SK-N-SH (cell line): ENCODE results near the gene DCAF17. TPM values are rescaled to one million over a fixed set of nuclear protein-coding genes. Genes with fewer than 3 reads are reported as not detected.

Source experiments
- CTCF ChIA-PET: fragments of 300-600, 350-600 bp; formaldehyde crosslinking; extraction: SDS; loops from one replicate; lab custom pipeline; 2021; lab: Yijun Ruan, JAX
- POLR2A ChIA-PET: fragments of 350-600 bp; sonication (Branson Sonifier 250); formaldehyde crosslinking; extraction: SDS; loops from one replicate; lab custom pipeline; 2020; ENCODE audit warnings: antibody characterized with exemption, inconsistent platforms; lab: Yijun Ruan, JAX
- DNase-seq: peaks from one replicate; pipeline ENCODE4 v3.0.0; 2012
- H2AFZ ChIP-seq: fragments of 200-600 bp; sonication (generic); 2 replicates; pipeline ENCODE4 v1.8.1; 2016; ENCODE audit warnings: antibody characterized with exemption, mild to moderate bottlenecking, low read depth
- H3F3A ChIP-seq: fragments of 200-600 bp; sonication (generic); replicated peaks from 2 replicates; pipeline ENCODE3; 2016; ENCODE audit warnings: antibody characterized with exemption, mild to moderate bottlenecking; ENCODE audit not compliant: insufficient read depth
- H3K27ac ChIP-seq, 2 experiments: fragments of 200-500 bp in 1 of 2; fragments of 200-600 bp in 1 of 2; sonication (Bioruptor generic) in 1 of 2; sonication (generic), shearing (Covaris generic) in 1 of 2; 2 replicates each; pipeline versions ENCODE4 v1.5.1 to v1.6.1; 2014 to 2016; ENCODE audit warnings: low read depth in 2 of 2, inconsistent platforms in 1 of 2, low read length in 1 of 2, mild to moderate bottlenecking in 1 of 2, mixed read lengths in 1 of 2
- H3K27me3 ChIP-seq: fragments of 200-600 bp; sonication (generic), shearing (Covaris generic); 2 replicates; pipeline ENCODE4 v1.6.1; 2016; ENCODE audit warnings: mixed run types; ENCODE audit not compliant: insufficient read depth
- H3K36me3 ChIP-seq, 2 experiments: fragments of 200-500 bp in 1 of 2; fragments of 200-600 bp in 1 of 2; sonication (Bioruptor generic) in 1 of 2; sonication (generic) in 1 of 2; replicated peaks in 1 of 2; 2 replicates each; pipeline versions ENCODE3 to v1.5.1; 2014 to 2016; ENCODE audit warnings: low read length in 1 of 2, mild to moderate bottlenecking in 1 of 2; ENCODE audit not compliant: insufficient read depth in 2 of 2, control insufficient read depth in 1 of 2
- H3K4me1 ChIP-seq, 2 experiments: fragments of 200-500 bp in 1 of 2; fragments of 200-600 bp in 1 of 2; sonication (Bioruptor generic) in 1 of 2; sonication (generic), shearing (Covaris generic) in 1 of 2; 2 replicates each; pipeline versions ENCODE4 v1.5.1 to v1.6.1; 2014 to 2016; ENCODE audit warnings: low read depth in 1 of 2, low read length in 1 of 2, mixed run types in 1 of 2; ENCODE audit not compliant: insufficient read depth in 2 of 2, control insufficient read depth in 1 of 2
- H3K4me2 ChIP-seq: fragments of 200-600 bp; sonication (generic), shearing (Covaris generic); 2 replicates; pipeline ENCODE4 v1.6.1; 2017; ENCODE audit warnings: mixed run types
- H3K4me3 ChIP-seq, 2 experiments: fragments of 200-500 bp in 1 of 2; fragments of 200-600 bp in 1 of 2; sonication (Bioruptor generic) in 1 of 2; sonication (generic), shearing (Covaris generic) in 1 of 2; 2 replicates each; pipeline versions ENCODE4 v1.5.1 to v1.8.1; 2014 to 2016; ENCODE audit warnings: low read depth in 2 of 2, inconsistent platforms in 1 of 2, low read length in 1 of 2, mild to moderate bottlenecking in 1 of 2, mixed read lengths in 1 of 2, moderate library complexity in 1 of 2
- H3K79me2 ChIP-seq: fragments of 200-600 bp; sonication (generic); 2 replicates; pipeline ENCODE4 v1.8.1; 2017; ENCODE audit warnings: mild to moderate bottlenecking; ENCODE audit not compliant: insufficient read depth
- H3K9ac ChIP-seq: fragments of 200-600 bp; sonication (generic); 2 replicates; pipeline ENCODE4 v1.6.1; 2017; ENCODE audit warnings: mixed run types
- H3K9me2 ChIP-seq: fragments of 200-600 bp; sonication (generic); 2 replicates; pipeline ENCODE4 v1.6.1; 2017; ENCODE audit warnings: mixed run types
- H3K9me3 ChIP-seq: fragments of 200-600 bp; sonication (generic); 2 replicates; pipeline ENCODE4 v1.6.1; 2017; ENCODE audit warnings: mixed run types, mild to moderate bottlenecking, moderate library complexity
- H4K20me1 ChIP-seq: fragments of 200-600 bp; sonication (generic); 2 replicates; pipeline ENCODE4 v1.6.1; 2017; ENCODE audit warnings: mild to moderate bottlenecking, mixed run types; ENCODE audit not compliant: insufficient read depth
- CHD2 ChIP-seq: fragments of 150-350 bp; IDR thresholded peaks from 2 replicates; pipeline ENCODE4 v1.6.1; 2018; ENCODE audit warnings: low read length; ENCODE audit not compliant: partially characterized antibody
- ELF1 ChIP-seq: IDR thresholded peaks from 2 replicates; pipeline ENCODE4 v1.4.0; 2012
- FOXM1 ChIP-seq: IDR thresholded peaks from 2 replicates; pipeline ENCODE4 v1.4.0; 2012; ENCODE audit warnings: low read depth, mild to moderate bottlenecking
- IRF3 ChIP-seq: fragments of 150-350 bp; IDR thresholded peaks from 2 replicates; pipeline ENCODE4 v1.6.1; 2016; ENCODE audit warnings: mild to moderate bottlenecking, low read depth, low read length
- MXI1 ChIP-seq: IDR thresholded peaks from 2 replicates; pipeline ENCODE4 v1.6.1; 2012; ENCODE audit warnings: mild to moderate bottlenecking, low read depth, low read length, improper control_type of control experiment
- RCOR1 ChIP-seq: fragments of 150-350 bp; IDR thresholded peaks from 2 replicates; pipeline ENCODE4 v1.6.1; 2017; ENCODE audit warnings: antibody characterized with exemption, low read length
- SMC3 ChIP-seq: IDR thresholded peaks from 2 replicates; pipeline ENCODE4 v1.6.1; 2012; ENCODE audit warnings: low read depth, low read length, improper control_type of control experiment
- TCF12 ChIP-seq: IDR thresholded peaks from 2 replicates; pipeline ENCODE4 v1.4.0; 2012
- TEAD4 ChIP-seq: IDR thresholded peaks from 2 replicates; pipeline ENCODE4 v1.4.0; 2012; ENCODE audit warnings: mild to moderate bottlenecking, borderline replicate concordance; ENCODE audit not compliant: insufficient read depth
- ZBTB33 ChIP-seq: IDR thresholded peaks from 2 replicates; pipeline ENCODE4 v1.4.0; 2012; ENCODE audit warnings: low read depth, borderline replicate concordance
- WGBS: methylation state at CpG from one replicate; pipeline ENCODE4 v1.1.6; 2017; ENCODE audit warnings: low lambda C conversion rate; 5-methylcytosine and 5-hydroxymethylcytosine counted together
- polyA plus RNA-seq, 3 experiments: library from polyadenylated mRNA; depleted of rRNA; stranded (reverse); fragments of >200 nt; gene quantifications; 2 replicates each; pipeline ENCODE4 v1.2.3, GENCODE V29; 2012
- TF ChIP-seq, protein P1 (sequence below): IDR thresholded peaks from 2 replicates; pipeline ENCODE4 v1.4.0; 2012; ENCODE audit warnings: low read depth, borderline replicate concordance

The DCAF17 gene
- polyA plus RNA-seq, 1 of the 3 experiments (the other 2 are of a cell fraction), result 4.9 TPM

GRCh38 chr2:171512683-171513195 is 78.7 kb downstream of the DCAF17 start (continued):
- TF ChIP-seq, protein P1, sequence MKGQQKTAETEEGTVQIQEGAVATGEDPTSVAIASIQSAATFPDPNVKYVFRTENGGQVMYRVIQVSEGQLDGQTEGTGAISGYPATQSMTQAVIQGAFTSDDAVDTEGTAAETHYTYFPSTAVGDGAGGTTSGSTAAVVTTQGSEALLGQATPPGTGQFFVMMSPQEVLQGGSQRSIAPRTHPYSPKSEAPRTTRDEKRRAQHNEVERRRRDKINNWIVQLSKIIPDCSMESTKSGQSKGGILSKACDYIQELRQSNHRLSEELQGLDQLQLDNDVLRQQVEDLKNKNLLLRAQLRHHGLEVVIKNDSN, result no peak
- TF ChIP-seq CHD2, result no peak

DNA sequence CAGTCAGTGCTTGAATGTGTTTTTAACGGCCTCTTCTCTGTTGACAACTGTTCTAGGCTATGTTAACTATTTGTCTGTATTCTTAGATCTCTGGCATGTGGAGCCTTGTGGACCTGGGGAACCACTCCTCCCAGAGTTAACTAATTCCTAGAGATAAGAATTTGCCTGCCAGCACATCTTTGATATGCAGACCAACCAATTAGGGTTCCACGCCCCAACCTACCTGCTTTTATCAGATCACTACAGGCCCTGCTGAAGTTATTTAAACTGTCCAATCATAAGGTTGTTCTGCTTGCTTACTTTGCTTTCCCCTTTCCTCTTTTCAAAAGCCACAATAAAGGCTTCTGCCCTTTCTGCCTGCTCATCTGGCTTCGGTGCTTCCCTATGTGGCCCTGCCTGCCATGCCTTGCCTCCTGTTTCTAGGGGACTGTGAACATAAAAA is 79.7 kb downstream of the DCAF17 start:
- H2AFZ ChIP-seq, result no peak overlapping the region
- no peak overlapping the region for H3K9ac ChIP-seq
- no peaks in the 10 kb centered on the region for H3K79me2 ChIP-seq
- H3K27ac ChIP-seq, result no peak overlapping the region
- H3F3A ChIP-seq, result no peaks in the 10 kb centered on the region
- H4K20me1 ChIP-seq, result no peaks in the 10 kb centered on the region
- no peak for TF ChIP-seq ELF1
- no peak for TF ChIP-seq RCOR1
- TF ChIP-seq IRF3, result no peak
- TF ChIP-seq TCF12, result no peak
- H3K9me2 ChIP-seq, result no peaks in the 10 kb centered on the region
- H3K27me3 ChIP-seq, result no peaks in the 10 kb centered on the region
- CTCF ChIA-PET, result no interaction called here
- no peak overlapping the region for H3K4me3 ChIP-seq
- H3K36me3 ChIP-seq, result no peaks in the 10 kb centered on the region
- no peaks in the 10 kb centered on the region for H3K9me3 ChIP-seq
- H3K4me1 ChIP-seq, result no peaks in the 10 kb centered on the region
- H3K4me2 ChIP-seq, result no peak overlapping the region
- POLR2A ChIA-PET, result no interaction called here
- WGBS, result 90% methylated on average over 3 of the region's 3 CpGs
- no peak for DNase-seq

DNA sequence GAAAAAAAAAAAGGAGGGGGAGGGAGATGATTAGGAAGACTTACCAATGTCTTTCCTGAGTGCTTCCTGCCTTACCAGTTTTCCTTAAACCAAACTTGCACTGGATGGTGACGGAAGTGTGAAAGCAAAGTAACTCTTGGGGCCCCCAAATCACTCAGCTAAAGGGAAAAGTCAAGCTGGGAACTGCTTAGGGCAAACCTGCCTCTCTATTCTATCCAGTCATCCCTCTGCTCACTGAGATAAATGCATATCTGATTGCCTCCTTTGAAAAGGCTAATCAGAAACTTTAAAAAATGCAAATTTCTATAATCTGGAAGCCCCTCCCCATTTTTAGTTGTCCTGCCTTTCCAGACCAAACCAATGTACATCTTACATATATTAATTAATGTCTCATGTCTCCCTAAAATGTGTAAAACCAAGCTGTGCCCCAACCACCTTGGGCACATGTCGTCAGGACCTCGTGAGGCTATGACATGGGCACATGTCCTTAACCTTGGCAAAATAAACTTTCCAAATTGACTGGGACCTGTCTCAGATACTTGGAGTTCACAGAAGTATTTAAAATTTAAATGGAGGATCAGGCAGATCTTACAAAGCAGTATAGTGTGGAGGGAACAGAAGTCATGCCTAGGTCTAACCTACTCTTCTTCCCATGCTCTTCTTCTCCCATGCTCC is 81.0 kb downstream of the DCAF17 start:
- no peaks in the 10 kb centered on the region for H3K36me3 ChIP-seq
- TF ChIP-seq ZBTB33 (no peak), MXI1 (no peak), RCOR1 (no peak), CHD2 (no peak), FOXM1 (no peak), SMC3 (no peak), TEAD4 (no peak)
- no peaks in the 10 kb centered on the region for H3K27me3 ChIP-seq
- no peak overlapping the region for H3K4me2 ChIP-seq
- no peaks in the 10 kb centered on the region for H3K4me1 ChIP-seq
- no peaks in the 10 kb centered on the region for H3K79me2 ChIP-seq
- ChIA-PET CTCF (no interaction called here), POLR2A (no interaction called here)
- no peaks in the 10 kb centered on the region for H3K9me2 ChIP-seq
- H4K20me1 ChIP-seq, result no peaks in the 10 kb centered on the region
- no peak overlapping the region for H2AFZ ChIP-seq
- no peak overlapping the region for H3K27ac ChIP-seq
- H3F3A ChIP-seq, result no peaks in the 10 kb centered on the region
- WGBS, result 96% methylated on average over 3 of the region's 3 CpGs
- no peaks in the 10 kb centered on the region for H3K9me3 ChIP-seq
- H3K4me3 ChIP-seq, result no peak overlapping the region
- DNase-seq, result no peak
- H3K9ac ChIP-seq, result no peak overlapping the region
